ENCODE results near the gene TBC1D17. TPM values are rescaled to one million over a fixed set of nuclear protein-coding genes. Genes with fewer than 3 reads are reported as not detected.

The TBC1D17 gene
- total and polyA plus RNA-seq, 2 of the 13 experiments (the other 11 are each of a cell fraction or from before 2014, with no cell fraction given) = 9.7 to 16.9 TPM

GRCh38 chr19:49866933-49867782, 10.3 kb upstream of the TBC1D17 start, which contains the start of gene PNKP:
PNKP (minus strand) TSS chr19:49867576; CDS start chr19:49867204, 372 bp downstream.
- ChIA-PET POLR2A (interaction anchor here (0.8 to 2.0 kb wide), 6 partner anchors 9 to 225 kb away, joined by 3 to 21 read pairs (median 4); partner anchors contain the start of genes AKT1S1, PRMT1, PTOV1 and SCAF1), CTCF (ENCODE audit: low intra/inter-chr PET ratio, low total read pairs) (no interaction called here)
- peak; percentile 88 for DNase-seq (ENCODE audit: low spot score)
- Histone ChIP-seq H3K36me3 (replicated peaks in 1 of 2; ENCODE audit: control insufficient read depth in 1 of 2, insufficient read depth in 2 of 2, low read length in 2 of 2) (peaks cover 10 to 20% of the 10 kb centered on the region in 2 experiments), H3K4me1 (ENCODE audit: insufficient read depth, low read length) (peaks cover 55% of the 10 kb centered on the region), H3K9ac (ENCODE audit: insufficient read depth, low read depth, low read length) (peak within 1 kb of the TSS; percentile 80), H3K27me3 (ENCODE audit: control insufficient read depth in 1 of 2, insufficient read depth in 2 of 2, low read length in 2 of 2) (no peaks in the 10 kb centered on the region; a peak in 1 of 5 replicates), H3K4me3 (replicated peaks in 1 of 3; ENCODE audit: insufficient read depth in 1 of 3, low read depth in 2 of 3, low read length in 3 of 3) (peak within 1 kb of the TSS; percentile 84 to 94 (median 92)), H3K27ac (ENCODE audit: extremely low read length, insufficient read depth, low read length) (peak within 1 kb of the TSS; percentile 84), H3K4me2 (ENCODE audit: low read depth, low read length) (peak within 1 kb of the TSS; percentile 94), H4K20me1 (ENCODE audit: insufficient read depth, low read length) (peaks cover 6% of the 10 kb centered on the region), H2AFZ (ENCODE audit: low read length) (no peak within 1 kb of the TSS), H3K79me2 (ENCODE audit: insufficient read depth, low read length) (peaks cover 16% of the 10 kb centered on the region), H3K9me3 (ENCODE audit: low read length) (no peaks in the 10 kb centered on the region)
- no TSS peak for BruUV-seq (replicated peaks)
- intact Hi-C loops (cut with micrococcal nuclease; ENCODE audit: unreplicated experiment) = no loop called here
- WGBS (ENCODE audit: low lambda C conversion rate) = under 1% methylated on average over 30 of the region's 65 CpGs
- peak; percentile 59 for ATAC-seq
- in situ Hi-C loops (cut with HindIII; ENCODE audit: extremely low pct_ligation_motif_present, low pct_unique_long_range_greater_than_20kb) = no loop called here
- FAIRE-seq = peak; percentile 79
- TF ChIP-seq RBM39 (IDR thresholded peaks at IDR 0.05; ENCODE audit: low read depth, low read length, poor library complexity, severe bottlenecking) (peak; percentile 49), KAT8 (CRISPR knock-in tag; IDR thresholded peaks at IDR 0.05) (peak; percentile 92), CEBPB (IDR thresholded peaks at IDR 0.05; ENCODE audit: borderline replicate concordance, low read depth, low read length) (no peak), DR1 (CRISPR knock-in tag; IDR thresholded peaks at IDR 0.05) (0 out of 2 replicates have a peak, but pooled peaks have one; percentile 68), SPEN (CRISPR knock-in tag; IDR thresholded peaks at IDR 0.05; ENCODE audit: low read depth) (peak; percentile 92), SRY (CRISPR knock-in tag; IDR thresholded peaks at IDR 0.05) (peak; percentile 86; the same call in 1 of the 2 replicates), ZNF788 (CRISPR knock-in tag; IDR thresholded peaks at IDR 0.05; ENCODE audit: borderline replicate concordance) (peak; percentile 87; the same call in 1 of the 2 replicates), ZNF776 (CRISPR knock-in tag; IDR thresholded peaks at IDR 0.05) (peak; percentile 73; the same call in 1 of the 2 replicates), ZSCAN22 (CRISPR knock-in tag; IDR thresholded peaks at IDR 0.05) (no peak), ZNF180 (CRISPR knock-in tag; IDR thresholded peaks at IDR 0.05; ENCODE audit: borderline replicate concordance, low read depth) (no peak), E2F5 (CRISPR knock-in tag; conservative IDR thresholded peaks at IDR 0.05) (0 out of 2 replicates have a peak, but pooled peaks have one; percentile 32), ZNF672 (CRISPR knock-in tag; IDR thresholded peaks at IDR 0.05) (no peak), HNF4A (CRISPR knock-in tag; IDR thresholded peaks at IDR 0.05) (peak; percentile 6; the same call in 1 of the 2 replicates), IKZF1 (IDR thresholded peaks at IDR 0.05) (no peak), HINFP (CRISPR knock-in tag; IDR thresholded peaks at IDR 0.05; ENCODE audit: low read depth) (peak; percentile 73; the same call in 1 of the 2 replicates), SETDB1 (CRISPR knock-in tag; IDR thresholded peaks at IDR 0.05; ENCODE audit: borderline replicate concordance) (no peak), CREM (IDR thresholded peaks at IDR 0.05) (peak; percentile 76; the same call in 1 of the 2 replicates), CREM (CRISPR knock-in tag; IDR thresholded peaks at IDR 0.05) (no peak), ZNF839 (CRISPR knock-in tag; IDR thresholded peaks at IDR 0.05; ENCODE audit: borderline replicate concordance) (peak; percentile 86), MXD1 (CRISPR knock-in tag; IDR thresholded peaks at IDR 0.05) (peak; percentile 94), HNRNPK (IDR thresholded peaks at IDR 0.05; ENCODE audit: low read depth, low read length, poor library complexity, severe bottlenecking) (peak; percentile 32), NCOA1 (CRISPR knock-in tag; IDR thresholded peaks at IDR 0.05) (no peak), ARID2 (CRISPR knock-in tag; IDR thresholded peaks at IDR 0.05; ENCODE audit: borderline replicate concordance) (no peak)
